Naive B cell (primary cell): ENCODE results near the gene KLF6. TPM values are rescaled to one million over a fixed set of nuclear protein-coding genes. Genes with fewer than 3 reads are reported as not detected.
A peak's percentile ranks its signal among the peaks of the same experiment; 100 is the strongest.

ENCODE experiments used
- ATAC-seq, 2 donors: fragments of 150-1000 bp; cut with Tn5 transposase; 2 replicates each; pipeline ENCODE4 v1.10.0; 2021; ENCODE audit warnings: low read depth in 2 of 2, mild to moderate bottlenecking in 2 of 2, moderate library complexity in 2 of 2
- DNase-seq: peaks from one replicate; pipeline ENCODE4 v3.0.0; 2022
- H3K27ac Mint-ChIP-seq, 6 donors: one replicate each; pipeline ENCODE4 v1.8.0; 2020 to 2022; ENCODE audit warnings: mild to moderate bottlenecking in 6 of 6, mixed read lengths in 6 of 6, moderate library complexity in 5 of 6, inconsistent platforms in 2 of 6
- H3K27me3 Mint-ChIP-seq, 3 donors: one replicate each; pipeline ENCODE4 v1.8.0; 2021 to 2022; ENCODE audit warnings: mixed read lengths in 3 of 3, mild to moderate bottlenecking in 1 of 3
- H3K36me3 Mint-ChIP-seq, 2 donors: one replicate each; pipeline ENCODE4 v1.8.0; 2020 to 2022; ENCODE audit warnings: mixed read lengths in 2 of 2, inconsistent platforms in 1 of 2, mild to moderate bottlenecking in 1 of 2
- H3K4me1 Mint-ChIP-seq, 3 donors: one replicate each; pipeline ENCODE4 v1.8.0; 2020 to 2022; ENCODE audit warnings: mixed read lengths in 3 of 3, inconsistent platforms in 1 of 3, mild to moderate bottlenecking in 1 of 3, moderate library complexity in 1 of 3
- H3K4me3 Mint-ChIP-seq, 8 donors: one replicate each; pipeline ENCODE4 v1.8.0; 2020 to 2022; ENCODE audit warnings: mild to moderate bottlenecking in 8 of 8, mixed read lengths in 8 of 8, moderate library complexity in 8 of 8, inconsistent platforms in 2 of 8
- H3K9me3 Mint-ChIP-seq, 7 donors: one replicate each; pipeline ENCODE4 v1.8.0; 2020 to 2022; ENCODE audit warnings: mixed read lengths in 7 of 7, mild to moderate bottlenecking in 5 of 7, inconsistent platforms in 2 of 7, moderate library complexity in 1 of 7
- polyA plus RNA-seq, 6 donors: library from polyadenylated mRNA; unstranded; fragments of 300-500 nt; fragmentation: Illumina TruSeq; gene quantifications; one replicate each; pipeline ENCODE4 v1.2.3, GENCODE V29; 2021; ENCODE audit warnings: low read depth in 6 of 6

The KLF6 gene
- polyA plus RNA-seq, 6 donors from 2014 or later = 316 to 1,111 (median 647) TPM

GRCh38 chr10:3773460-3774017, 11.5 kb downstream of the KLF6 start:
- no peak for DNase-seq
- H3K27me3 Mint-ChIP-seq = no peaks in the 10 kb centered on the region
- H3K36me3 Mint-ChIP-seq = peaks cover 11 to 29% of the 10 kb centered on the region in 2 donors
- no peak for ATAC-seq
- peaks cover 0 to 2% (median 0%) of the 10 kb centered on the region in 7 donors for H3K9me3 Mint-ChIP-seq
- H3K4me3 Mint-ChIP-seq = no peak overlapping the region
- H3K4me1 Mint-ChIP-seq = peaks cover 4 to 9% (median 7%) of the 10 kb centered on the region in 3 donors
- H3K27ac Mint-ChIP-seq = peak overlapping the region in 4 of 6 donors; percentile 15 to 91 (median 24)

- Mint-ChIP-seq H3K4me3 (no peak overlapping the region), H3K27me3 (no peaks in the 10 kb centered on the region), H3K36me3 (peaks cover 11 to 24% of the 10 kb centered on the region in 2 donors), H3K4me1 (peaks cover 4 to 9% (median 5%) of the 10 kb centered on the region in 3 donors), H3K9me3 (peaks cover 0 to 2% (median 0%) of the 10 kb centered on the region in 7 donors), H3K27ac (no peak overlapping the region)
- ATAC-seq = no peak
- DNase-seq = no peak
Measured at GRCh38 chr10:3772361-3773171, 12.4 kb downstream of the KLF6 start.

GRCh38 chr10:3770611-3771110, 14.3 kb downstream of the KLF6 start:
- Mint-ChIP-seq H3K9me3 (peaks cover 0 to 2% (median 0%) of the 10 kb centered on the region in 7 donors), H3K36me3 (peaks cover 5 to 11% of the 10 kb centered on the region in 2 donors), H3K4me1 (peaks cover 3 to 4% (median 4%) of the 10 kb centered on the region in 3 donors), H3K4me3 (no peak overlapping the region), H3K27ac (no peak overlapping the region), H3K27me3 (no peaks in the 10 kb centered on the region)
- no peak for ATAC-seq
- no peak for DNase-seq

- Mint-ChIP-seq H3K27ac (no peak overlapping the region), H3K9me3 (peaks cover 0 to 2% (median 0%) of the 10 kb centered on the region in 7 donors), H3K4me3 (no peak overlapping the region), H3K36me3 (peaks cover 0 to 3% of the 10 kb centered on the region in 2 donors), H3K27me3 (no peaks in the 10 kb centered on the region), H3K4me1 (peaks cover 7 to 15% (median 9%) of the 10 kb centered on the region in 3 donors)
- DNase-seq (no peak), ATAC-seq (no peak)
Measured at GRCh38 chr10:3769556-3769955, 15.5 kb downstream of the KLF6 start.

GRCh38 chr10:3766046-3766756, 18.8 kb downstream of the KLF6 start:
- DNase-seq (no peak), ATAC-seq (no peak)
- peaks cover 10 to 45% (median 24%) of the 10 kb centered on the region in 3 donors for H3K4me1 Mint-ChIP-seq
- peaks cover under 1 to 8% of the 10 kb centered on the region in 2 donors for H3K36me3 Mint-ChIP-seq
- no peak overlapping the region for H3K27ac Mint-ChIP-seq
- no peaks in the 10 kb centered on the region for H3K27me3 Mint-ChIP-seq
- H3K9me3 Mint-ChIP-seq = peaks cover 0 to 13% (median 4%) of the 10 kb centered on the region in 7 donors
- peak overlapping the region in 1 of 8 donors; percentile 54 for H3K4me3 Mint-ChIP-seq

- H3K9me3 Mint-ChIP-seq = peaks cover 5 to 20% (median 9%) of the 10 kb centered on the region in 7 donors
- no peak for ATAC-seq
Measured at GRCh38 chr10:3765146-3765545, 19.9 kb downstream of the KLF6 start.

GRCh38 chr10:3764626-3765112, 20.3 kb downstream of the KLF6 start:
- H3K9me3 Mint-ChIP-seq = peaks cover 5 to 20% (median 9%) of the 10 kb centered on the region in 7 donors
- no peaks in the 10 kb centered on the region for H3K27me3 Mint-ChIP-seq
- H3K4me3 Mint-ChIP-seq = peak overlapping the region in 7 of 8 donors; percentile 23 to 83 (median 66)
- H3K4me1 Mint-ChIP-seq = peaks cover 18 to 60% (median 36%) of the 10 kb centered on the region in 3 donors
- DNase-seq = no peak
- peak overlapping the region in 4 of 6 donors; percentile 16 to 72 (median 24) for H3K27ac Mint-ChIP-seq
- ATAC-seq = no peak
- peaks cover 4 to 17% of the 10 kb centered on the region in 2 donors for H3K36me3 Mint-ChIP-seq

More at GRCh38 chr10:3765146-3765545, 19.9 kb downstream of the KLF6 start:
- Mint-ChIP-seq H3K4me1 (peaks cover 16 to 56% (median 32%) of the 10 kb centered on the region in 3 donors), H3K4me3 (peak overlapping the region in 7 of 8 donors; percentile 23 to 83 (median 66)), H3K27ac (peak overlapping the region in 4 of 6 donors; percentile 16 to 72 (median 24)), H3K27me3 (no peaks in the 10 kb centered on the region), H3K36me3 (peaks cover 4 to 17% of the 10 kb centered on the region in 2 donors)
- DNase-seq = no peak

- Mint-ChIP-seq H3K36me3 (peaks cover 4 to 17% of the 10 kb centered on the region in 2 donors), H3K27ac (peak overlapping the region in 2 of 6 donors; percentile 18 to 71), H3K4me3 (peak overlapping the region in 7 of 8 donors; percentile 15 to 83 (median 66)), H3K4me1 (peaks cover 23 to 65% (median 40%) of the 10 kb centered on the region in 3 donors), H3K9me3 (peaks cover 5 to 24% (median 9%) of the 10 kb centered on the region in 7 donors), H3K27me3 (no peaks in the 10 kb centered on the region)
- no peak for ATAC-seq
- DNase-seq = no peak
Measured at GRCh38 chr10:3763852-3764625, 21.0 kb downstream of the KLF6 start.

GRCh38 chr10:3763035-3763456, 22.0 kb downstream of the KLF6 start:
- no peak for DNase-seq
- peak overlapping the region in 2 of 6 donors; percentile 51 to 69 for H3K27ac Mint-ChIP-seq
- no peak for ATAC-seq
- no peak overlapping the region for H3K4me3 Mint-ChIP-seq
- peaks cover 4 to 17% of the 10 kb centered on the region in 2 donors for H3K36me3 Mint-ChIP-seq
- H3K4me1 Mint-ChIP-seq = peaks cover 29 to 75% (median 48%) of the 10 kb centered on the region in 3 donors
- H3K9me3 Mint-ChIP-seq = peaks cover 5 to 24% (median 10%) of the 10 kb centered on the region in 7 donors
- H3K27me3 Mint-ChIP-seq = no peaks in the 10 kb centered on the region

- DNase-seq (no peak), ATAC-seq (no peak)
- H3K27me3 Mint-ChIP-seq = no peaks in the 10 kb centered on the region
- peaks cover 36 to 82% (median 55%) of the 10 kb centered on the region in 3 donors for H3K4me1 Mint-ChIP-seq
- H3K36me3 Mint-ChIP-seq = peaks cover 4 to 17% of the 10 kb centered on the region in 2 donors
- H3K27ac Mint-ChIP-seq = peak overlapping the region in 2 of 6 donors; percentile 51 to 79
- peaks cover 5 to 24% (median 11%) of the 10 kb centered on the region in 7 donors for H3K9me3 Mint-ChIP-seq
- no peak overlapping the region for H3K4me3 Mint-ChIP-seq
Measured at GRCh38 chr10:3762309-3762708, 22.7 kb downstream of the KLF6 start.

- peaks cover 5 to 24% (median 11%) of the 10 kb centered on the region in 7 donors for H3K9me3 Mint-ChIP-seq
- H3K27ac Mint-ChIP-seq = peak overlapping the region in 3 of 6 donors; percentile 79 to 96 (median 94)
- no peak for DNase-seq
- peak overlapping the region in 1 of 8 donors; percentile 83 for H3K4me3 Mint-ChIP-seq
- H3K27me3 Mint-ChIP-seq = no peaks in the 10 kb centered on the region
- H3K36me3 Mint-ChIP-seq = peaks cover 4 to 17% of the 10 kb centered on the region in 2 donors
- ATAC-seq = no peak
- H3K4me1 Mint-ChIP-seq = peaks cover 41 to 86% (median 58%) of the 10 kb centered on the region in 3 donors
Measured at GRCh38 chr10:3761904-3762303, 23.1 kb downstream of the KLF6 start.
